Right forelimb (tissue), 1 donor: ENCODE results near the gene SLC22A3.
"Not testable (repeated sequence)": the region's sequence is repeated elsewhere in the genome, so short reads cannot be mapped to it uniquely, and the experiment has no call there.

ENCODE experiments used
- DNase-seq: peaks from one replicate; pipeline ENCODE4 v3.0.0-alpha.2; 2018

The SLC22A3 gene, protein sequence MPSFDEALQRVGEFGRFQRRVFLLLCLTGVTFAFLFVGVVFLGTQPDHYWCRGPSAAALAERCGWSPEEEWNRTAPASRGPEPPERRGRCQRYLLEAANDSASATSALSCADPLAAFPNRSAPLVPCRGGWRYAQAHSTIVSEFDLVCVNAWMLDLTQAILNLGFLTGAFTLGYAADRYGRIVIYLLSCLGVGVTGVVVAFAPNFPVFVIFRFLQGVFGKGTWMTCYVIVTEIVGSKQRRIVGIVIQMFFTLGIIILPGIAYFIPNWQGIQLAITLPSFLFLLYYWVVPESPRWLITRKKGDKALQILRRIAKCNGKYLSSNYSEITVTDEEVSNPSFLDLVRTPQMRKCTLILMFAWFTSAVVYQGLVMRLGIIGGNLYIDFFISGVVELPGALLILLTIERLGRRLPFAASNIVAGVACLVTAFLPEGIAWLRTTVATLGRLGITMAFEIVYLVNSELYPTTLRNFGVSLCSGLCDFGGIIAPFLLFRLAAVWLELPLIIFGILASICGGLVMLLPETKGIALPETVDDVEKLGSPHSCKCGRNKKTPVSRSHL

DNA sequence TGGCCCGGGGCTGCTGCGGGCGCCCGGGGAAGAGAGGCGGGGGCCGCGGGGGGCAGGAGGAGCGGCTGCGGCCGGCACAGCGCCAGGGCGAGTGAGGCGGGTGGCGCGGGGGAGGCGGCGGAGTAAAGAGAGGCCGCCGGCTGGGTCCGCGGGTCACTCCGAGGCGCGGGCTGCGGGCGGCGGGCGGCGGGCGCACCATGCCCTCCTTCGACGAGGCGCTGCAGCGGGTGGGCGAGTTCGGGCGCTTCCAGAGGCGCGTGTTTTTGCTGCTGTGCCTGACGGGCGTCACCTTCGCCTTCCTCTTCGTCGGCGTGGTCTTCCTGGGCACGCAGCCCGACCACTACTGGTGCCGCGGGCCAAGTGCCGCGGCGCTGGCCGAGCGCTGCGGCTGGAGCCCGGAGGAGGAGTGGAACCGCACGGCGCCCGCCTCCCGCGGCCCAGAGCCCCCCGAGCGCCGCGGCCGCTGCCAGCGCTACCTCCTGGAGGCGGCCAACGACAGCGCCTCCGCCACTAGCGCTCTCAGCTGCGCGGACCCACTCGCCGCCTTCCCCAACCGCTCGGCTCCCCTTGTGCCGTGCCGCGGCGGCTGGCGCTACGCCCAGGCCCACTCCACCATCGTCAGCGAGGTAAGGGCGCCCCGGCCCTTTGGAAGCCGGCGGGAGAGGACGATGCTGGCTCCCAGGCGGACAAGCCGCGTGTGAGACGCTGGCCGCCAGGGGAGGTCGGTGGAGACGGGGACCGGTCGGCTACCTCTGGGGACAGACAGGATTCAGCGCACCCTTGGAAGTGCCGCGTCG is at the start of gene SLC22A3:
SLC22A3 (plus strand) TSS at position 156 of the 797 bp plus-strand sequence; CDS start at position 198, 42 bp downstream.
- DNase-seq = peak; percentile 67

DNA sequence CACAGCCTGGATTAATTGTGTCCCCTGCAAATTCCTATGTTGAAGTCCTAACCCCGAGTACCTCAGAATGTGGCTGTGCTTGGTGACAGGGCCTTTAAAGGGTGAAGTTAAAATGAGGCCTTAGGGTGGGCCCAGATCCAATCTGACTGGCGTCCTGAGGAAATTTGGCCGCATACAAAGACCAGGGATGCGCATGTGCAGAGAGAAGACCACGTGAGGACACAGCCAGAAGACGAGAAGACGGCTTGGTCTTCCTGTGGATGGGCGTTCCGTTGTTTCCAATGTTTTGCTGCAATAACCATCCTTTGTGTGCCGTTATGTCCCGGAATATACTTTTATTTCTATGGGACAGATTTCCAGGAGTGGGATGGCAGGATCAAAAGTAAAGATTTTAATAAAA is 48.6 kb upstream of the SLC22A3 start:
- no peak for DNase-seq

DNA sequence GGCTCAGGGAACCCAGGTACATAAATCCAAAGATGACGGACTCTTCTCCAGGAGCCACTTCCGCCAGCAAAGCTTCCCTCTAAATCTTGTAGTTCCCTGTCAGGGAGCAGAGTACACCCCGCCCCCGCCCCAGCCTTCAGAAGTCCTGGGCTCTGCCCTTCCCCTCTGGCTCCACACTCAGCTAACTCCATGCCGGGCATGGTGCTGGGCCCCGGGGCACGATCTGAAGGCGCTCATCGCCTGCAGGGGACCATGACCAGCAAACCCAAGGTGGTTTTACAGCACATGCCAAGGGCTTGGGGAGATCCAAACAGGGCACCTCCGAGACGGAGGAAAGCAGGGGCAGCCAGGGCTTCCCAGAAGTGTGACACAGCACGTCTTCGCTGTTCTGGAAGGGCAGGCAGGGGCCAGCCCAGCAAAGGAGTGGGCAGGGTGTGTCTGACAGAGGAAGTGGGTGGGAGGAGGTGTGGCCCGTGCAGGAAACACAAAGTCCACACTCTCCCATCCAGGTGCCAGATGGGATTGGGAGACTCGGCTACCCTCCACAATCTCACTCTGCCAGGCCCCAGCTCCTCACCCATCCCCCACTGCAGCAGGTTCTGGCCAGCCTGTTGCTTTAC is 48.0 kb upstream of the SLC22A3 start:
- DNase-seq = no peak

DNA sequence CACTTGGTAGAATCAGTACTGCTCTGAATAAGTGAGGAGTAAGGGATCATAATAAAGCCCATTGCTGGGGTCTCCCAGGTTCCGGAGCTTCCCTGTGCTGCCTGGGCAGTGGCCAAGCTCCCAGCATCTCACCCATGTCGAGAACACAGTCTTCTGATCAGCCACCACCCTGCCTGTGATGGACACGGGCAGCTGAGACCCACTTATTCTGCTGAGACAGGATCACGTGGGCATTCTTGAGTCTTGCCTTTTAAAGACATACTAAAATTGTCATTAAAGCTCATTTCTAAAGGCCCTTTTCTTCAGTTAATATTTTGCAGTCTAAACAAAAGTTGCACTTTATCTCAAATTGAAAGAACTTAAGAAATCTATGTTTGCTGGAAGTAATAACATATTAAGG is 46.8 kb upstream of the SLC22A3 start:
- DNase-seq = no peak

DNA sequence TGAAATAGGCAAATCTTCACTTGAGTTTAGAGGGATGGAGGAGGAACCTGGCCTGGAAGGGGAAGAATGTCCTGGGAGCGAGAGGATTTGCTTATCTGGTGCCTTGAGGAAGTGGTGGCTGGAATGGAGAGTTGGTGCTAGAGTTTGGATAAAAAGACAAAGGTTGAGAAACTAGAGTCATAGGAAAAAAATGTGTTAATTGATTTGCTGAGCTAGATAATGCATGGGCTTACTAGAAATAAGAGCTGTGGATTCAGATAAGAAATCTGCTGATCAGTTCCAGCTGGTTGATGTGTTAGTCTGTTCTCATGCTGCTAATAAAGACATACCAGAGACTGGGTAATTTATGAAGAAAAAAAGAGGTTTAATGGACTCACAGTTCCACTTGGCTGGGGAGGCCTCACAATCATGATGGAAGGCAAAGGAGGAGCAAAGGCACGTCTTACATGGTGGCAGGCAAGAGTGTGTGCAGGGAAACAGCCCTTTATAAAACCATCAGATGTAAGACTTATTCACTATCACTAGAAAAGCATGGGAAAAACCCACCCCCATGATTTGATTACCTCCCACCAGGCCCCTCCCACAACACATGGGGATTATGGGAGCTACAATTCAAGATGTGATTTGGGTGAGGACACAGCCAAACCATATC is 45.6 kb upstream of the SLC22A3 start:
- DNase-seq = not testable (repeated sequence)

DNA sequence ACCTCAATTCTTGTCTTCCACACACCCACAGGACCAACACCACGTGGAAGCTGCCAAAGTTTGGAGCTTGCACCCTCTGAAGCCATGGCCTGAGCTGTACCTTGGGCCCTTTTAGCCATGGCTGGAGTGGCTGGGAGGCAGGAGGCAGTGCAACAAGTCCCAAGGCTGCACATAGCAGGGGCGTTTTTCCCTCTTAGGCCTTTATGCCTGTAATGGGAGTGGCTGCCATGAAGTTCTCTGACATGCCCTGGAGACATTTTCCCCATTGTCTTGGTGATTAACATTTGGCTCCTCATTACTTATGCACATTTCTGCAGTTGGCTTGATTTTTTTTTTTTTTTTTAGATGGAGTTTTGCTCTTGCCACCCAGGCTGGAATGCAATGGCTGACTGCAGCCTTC is 44.4 kb upstream of the SLC22A3 start:
- DNase-seq = no peak

DNA sequence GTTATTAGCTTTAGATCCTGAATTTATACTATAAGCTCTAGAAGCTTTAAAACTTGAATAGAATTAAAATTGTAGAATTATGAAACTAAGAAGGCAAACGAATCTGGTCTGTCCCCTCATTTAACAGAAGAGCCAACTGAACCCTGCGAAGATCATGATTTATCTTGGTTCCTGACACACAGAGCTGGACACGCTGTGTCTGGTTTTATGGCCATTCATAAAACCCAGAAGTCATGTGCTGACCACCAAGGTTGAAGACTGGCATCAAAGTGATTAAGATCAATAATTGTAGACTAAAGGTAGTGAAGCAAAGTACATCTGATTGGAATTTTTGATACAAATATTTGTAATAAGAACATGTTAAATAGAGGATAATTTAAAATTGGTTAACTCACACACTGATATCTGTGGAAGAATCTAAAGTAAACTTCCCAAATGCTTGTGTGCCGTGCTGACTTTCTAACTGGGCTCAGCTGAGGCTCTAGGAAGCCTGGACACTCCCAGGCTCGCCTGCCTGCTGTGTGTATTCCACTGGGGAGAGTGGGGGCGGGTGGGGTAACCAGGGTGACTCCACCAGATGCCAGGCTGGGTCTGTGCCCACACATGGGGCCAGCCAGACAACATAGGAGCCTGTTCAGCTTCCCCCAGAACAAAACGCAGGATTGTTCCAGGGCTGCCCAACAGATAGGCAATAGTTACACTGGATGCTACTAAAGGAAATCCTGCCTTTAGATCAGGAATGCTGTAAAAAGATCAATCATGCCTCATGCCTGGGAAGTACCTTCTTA is 42.1 kb upstream of the SLC22A3 start:
- DNase-seq = no peak

DNA sequence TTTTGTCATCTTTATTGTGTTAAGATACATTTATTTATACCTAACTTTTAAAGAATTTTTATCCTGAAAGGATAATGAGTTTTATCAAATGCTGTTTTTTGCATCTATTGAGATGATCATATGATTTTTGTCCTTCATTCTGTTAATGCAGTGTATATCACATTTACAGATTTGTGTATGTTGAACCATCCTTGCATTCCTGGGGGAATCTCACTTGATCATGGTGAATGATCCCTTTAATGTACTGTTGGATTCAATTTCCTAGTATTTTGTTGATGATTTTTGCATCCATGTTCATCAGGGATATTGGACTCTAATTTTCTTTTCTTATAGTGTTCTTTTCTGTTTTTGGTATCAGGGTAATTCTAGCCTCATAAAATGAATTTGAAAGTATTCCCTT is 38.5 kb upstream of the SLC22A3 start:
- DNase-seq = no peak

DNA sequence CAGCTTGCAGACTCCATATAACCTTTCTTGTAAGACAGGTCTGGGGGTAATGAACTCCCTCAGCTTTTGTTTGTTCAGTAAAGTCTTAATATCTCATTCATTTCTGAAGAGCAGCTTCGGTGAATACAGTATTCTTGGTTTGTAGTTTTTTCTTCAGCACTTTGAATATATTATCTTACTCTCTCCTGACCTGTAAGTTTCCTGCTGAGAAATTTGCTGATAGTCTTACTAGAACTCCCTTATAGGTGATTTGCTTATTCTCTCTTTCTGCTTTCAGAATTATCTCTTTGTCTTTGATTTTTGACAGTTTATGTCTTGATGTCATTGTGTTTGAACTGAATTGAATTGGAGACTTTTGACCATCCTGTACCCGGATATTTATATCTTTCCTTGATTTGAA is 35.3 kb upstream of the SLC22A3 start:
- DNase-seq = no peak

DNA sequence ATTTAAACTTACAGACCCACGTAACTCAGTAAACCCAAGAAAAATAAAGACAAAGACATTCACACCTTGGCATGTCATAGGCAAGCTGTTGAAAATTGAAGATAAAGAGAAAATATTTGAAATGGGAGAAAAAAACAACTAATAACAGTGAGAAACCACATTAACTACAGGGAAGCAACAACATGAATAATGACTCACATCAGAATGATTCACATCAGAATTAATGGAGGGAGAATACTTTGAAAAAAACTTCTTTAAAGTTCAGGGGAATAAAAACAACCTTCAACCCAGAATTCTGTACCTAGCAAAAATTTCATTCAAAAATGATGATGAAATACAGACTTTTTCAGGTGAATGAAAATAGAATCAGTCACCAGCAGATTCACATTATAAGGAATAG is 32.9 kb upstream of the SLC22A3 start:
- DNase-seq = no peak

DNA sequence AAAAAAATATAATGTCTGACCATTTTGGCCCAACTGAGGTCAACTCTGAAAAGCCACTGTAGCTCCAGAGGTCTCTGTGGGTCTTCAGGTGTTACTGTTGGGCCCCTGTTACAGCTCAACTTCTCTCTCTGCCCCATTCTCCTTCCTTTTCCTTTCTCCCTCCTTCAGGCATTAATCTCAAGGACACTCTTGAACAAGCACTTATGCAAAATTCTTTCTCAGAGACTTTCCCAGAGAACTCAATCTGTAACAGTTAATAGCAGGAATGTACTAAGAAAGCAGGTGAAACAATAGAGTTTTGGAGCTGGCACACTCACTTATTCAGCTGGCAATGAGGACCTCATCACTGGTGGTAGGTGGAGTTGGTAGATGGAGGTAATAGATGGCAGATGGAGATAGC is 31.9 kb upstream of the SLC22A3 start:
- no peak for DNase-seq

DNA sequence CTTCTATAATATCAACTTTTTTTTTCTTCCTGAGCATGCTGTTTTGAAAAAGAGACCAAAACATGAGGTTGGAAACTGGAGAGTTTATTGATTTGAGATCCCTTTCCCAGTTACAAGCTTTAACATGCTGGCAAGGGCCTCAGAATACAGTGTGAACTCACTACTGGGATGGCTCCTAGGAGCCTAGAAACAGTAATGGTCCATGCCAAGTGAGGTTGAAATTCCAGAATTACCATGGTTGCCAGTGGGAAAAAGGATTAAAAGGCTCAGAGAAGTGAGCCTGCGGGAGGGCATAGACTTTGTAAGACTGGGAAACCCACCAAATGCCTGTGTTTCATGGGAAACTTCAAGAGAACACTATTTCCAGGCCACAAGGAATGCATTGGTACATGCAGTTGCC is 28.9 kb upstream of the SLC22A3 start:
- no peak for DNase-seq

DNA sequence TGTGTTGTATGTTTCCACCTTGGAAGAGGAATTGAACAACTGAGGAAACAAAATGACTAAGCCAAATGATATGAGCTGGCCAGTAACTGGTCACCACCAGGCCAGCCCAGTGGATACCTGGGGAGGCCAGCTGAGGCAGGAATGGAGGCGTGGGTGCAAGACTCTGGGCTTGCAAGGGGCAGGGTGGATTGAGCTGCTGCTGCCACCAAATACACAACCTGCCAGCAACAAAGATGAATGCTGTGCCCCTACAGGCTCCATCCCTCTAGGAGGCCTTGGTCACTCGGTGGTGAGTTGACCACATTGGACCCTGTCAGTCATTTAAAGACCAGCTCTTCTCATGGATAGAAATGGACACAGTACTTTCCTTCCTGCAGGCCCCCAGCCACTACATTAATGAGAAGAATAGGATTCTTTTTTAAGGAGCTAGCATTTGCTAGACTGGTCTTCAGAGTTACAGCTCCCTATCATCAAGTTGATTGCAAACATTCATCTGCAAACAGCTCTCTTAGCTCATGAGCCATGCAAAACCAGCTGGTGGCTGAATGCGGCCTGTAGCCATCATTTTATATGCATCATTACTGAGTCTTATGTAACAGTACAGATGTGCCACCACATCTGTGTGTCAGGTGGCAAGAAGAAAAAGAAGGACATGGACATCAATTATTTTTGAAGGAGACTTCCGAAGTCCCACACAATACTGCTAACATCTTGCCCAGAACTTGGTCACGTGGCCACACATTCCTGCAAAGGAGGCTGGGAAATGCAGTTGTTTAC is 26.3 kb upstream of the SLC22A3 start:
- DNase-seq = no peak

DNA sequence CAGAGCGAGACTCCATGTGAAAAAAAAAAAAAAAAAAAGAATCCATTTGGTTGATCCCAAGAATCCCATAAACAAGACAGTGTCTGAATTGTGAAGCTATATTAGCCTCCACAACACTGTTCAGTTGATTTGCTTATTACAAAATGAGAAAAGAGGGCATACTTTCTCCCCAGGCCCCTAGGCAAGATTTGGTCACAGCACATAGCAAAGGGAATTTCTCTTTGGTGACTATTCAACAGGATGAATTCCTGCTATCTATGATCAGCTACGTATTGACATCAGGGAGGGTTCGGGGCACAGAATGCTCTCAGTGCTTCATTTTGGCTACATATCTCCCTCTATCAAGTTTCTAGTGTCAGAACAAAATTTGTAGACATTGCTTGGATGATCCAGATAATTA is 20.2 kb upstream of the SLC22A3 start:
- DNase-seq = no peak

DNA sequence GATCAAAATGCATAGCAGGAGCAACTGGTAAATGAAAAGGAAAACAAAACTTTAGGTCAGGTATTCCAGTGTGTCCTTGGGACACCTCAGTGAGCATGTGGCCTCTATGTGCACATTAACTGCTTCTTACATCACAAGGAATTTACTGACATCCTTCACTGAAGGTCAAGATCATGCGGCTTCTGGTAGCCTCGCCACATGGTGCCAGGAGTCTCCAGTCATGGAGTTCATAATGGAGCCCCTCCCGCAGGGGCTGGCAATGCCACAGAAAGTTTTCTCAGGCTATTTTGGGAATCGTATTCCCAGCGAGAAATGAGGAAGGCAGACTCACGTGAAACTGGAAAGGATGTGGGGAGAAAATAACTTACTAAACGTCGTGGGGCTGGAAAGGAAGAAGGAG is 19.7 kb upstream of the SLC22A3 start:
- no peak for DNase-seq

DNA sequence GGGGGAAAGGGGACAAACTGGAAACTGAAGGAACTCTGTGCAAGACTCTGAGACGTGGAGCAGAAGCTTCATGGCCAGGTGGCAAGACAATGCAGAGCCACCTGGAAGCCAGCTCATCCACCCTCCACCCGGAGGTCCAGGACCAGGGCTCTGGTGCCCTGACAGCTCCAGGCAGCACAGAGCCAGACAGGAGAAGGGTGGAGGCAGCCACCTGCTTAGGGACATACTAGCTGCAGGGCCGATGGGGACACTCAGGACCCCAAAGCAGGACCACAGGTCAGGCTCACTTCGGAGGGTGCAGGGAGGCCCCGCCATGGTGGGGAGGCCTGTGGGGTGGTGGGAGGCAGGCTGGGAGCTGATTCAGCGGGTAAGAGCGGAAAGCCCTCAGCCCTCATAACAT is 19.0 kb upstream of the SLC22A3 start:
- DNase-seq = no peak

DNA sequence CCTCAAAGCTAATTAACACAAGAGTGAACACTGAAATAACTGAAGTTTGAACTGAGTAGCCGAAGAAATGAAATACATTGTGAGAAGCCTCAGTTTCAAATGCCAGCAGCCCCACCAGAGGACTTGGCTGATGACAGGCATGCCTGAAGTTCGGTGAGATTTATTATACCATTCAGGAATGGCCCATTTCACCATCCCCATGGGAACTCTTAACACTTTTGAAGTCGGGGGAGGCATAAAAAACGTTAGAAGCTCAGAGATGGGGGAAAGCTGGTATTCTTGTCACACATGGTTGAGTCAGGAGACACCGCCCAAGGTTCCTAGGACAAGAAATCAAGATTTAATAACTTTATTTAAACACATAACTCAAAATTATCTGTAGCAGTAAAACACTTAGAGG is 17.6 kb upstream of the SLC22A3 start:
- no peak for DNase-seq

DNA sequence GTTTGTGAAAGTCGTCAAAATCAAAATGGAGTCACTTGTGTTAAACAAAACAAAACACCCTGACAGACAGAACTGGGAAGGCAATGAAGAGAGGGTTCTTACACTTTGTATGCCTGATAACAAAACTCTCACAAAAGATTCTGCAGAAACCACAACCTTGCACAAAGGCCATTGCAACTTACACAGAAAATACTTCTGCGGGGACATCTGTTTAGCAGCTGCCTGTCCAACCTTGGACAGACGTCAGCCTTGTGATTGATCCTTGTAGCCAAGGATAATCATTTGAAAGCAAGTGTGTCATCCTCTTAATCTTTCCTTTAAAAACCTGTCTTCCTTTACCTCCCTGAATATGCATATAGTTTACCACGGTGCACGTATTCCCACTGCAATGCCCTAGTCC is 17.0 kb upstream of the SLC22A3 start:
- no peak for DNase-seq

DNA sequence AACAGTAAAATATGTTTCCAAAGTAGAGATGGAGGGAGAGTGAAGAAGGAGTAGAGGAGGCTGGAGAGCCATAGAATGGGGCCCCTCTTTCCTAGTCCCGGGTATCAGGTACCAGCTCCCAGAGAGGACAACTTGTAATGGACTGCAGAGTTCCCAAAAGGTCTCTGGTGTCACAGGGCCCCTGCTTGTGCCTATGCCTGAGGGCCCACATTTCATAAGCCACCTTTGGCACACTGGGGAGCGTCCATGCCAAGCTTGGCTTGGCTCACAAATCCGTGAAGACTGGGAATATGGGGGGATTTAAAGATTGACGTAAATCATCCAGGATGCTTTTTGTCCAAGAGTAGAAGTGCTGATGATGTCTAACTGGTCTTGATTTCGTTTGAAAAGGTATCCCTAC is 16.4 kb upstream of the SLC22A3 start:
- DNase-seq = no peak

DNA sequence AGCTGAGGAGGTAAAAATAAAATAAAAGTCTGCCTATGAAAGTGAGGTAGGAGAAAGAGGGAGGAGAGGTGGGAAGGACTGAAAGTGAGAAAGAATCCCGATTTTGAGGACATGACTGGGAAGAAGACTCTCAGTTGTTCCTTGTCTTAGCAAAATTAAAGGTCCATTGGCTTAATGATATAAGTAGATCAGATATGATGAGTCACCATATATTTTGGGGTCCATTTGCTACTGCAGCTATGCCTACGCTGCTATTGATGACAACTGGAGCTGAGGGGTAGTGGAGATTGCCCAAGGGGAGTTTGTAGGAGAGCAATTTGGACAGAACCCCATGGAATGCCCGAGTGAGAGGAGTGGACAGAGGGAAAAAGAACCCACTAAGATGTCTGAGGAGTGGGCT is 15.1 kb upstream of the SLC22A3 start:
- DNase-seq = no peak

DNA sequence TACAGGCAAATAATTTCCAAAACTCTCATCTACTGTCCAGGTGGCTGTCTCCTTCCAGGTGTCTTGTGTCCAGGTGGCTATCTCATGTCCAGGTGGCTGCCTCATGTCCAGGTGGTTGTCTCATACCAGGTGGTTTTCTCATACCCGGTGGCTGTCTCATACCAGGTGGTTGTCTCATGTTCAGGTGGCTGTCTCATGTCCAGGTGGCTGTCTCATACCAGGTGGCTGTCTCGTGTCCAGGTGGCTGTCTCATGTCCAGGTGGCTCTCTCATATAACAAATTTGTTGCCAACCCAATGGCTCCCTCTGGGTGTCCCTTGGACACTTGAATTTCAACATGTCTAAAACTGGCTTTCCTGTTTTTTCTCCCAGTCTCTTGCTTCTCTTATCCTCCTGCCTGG is 14.3 kb upstream of the SLC22A3 start:
- no peak for DNase-seq
